Measurements from ENCODE around the gene PRICKLE1.

GRCh38 chr12:42442888-42443287 is 146.7 kb downstream of the PRICKLE1 start:
- TF ChIP-seq CREB1 (CRISPR knock-in tag; IDR thresholded peaks at IDR 0.05; ENCODE audit: low read depth) (no peak), CTCF (conservative IDR thresholded peaks at IDR 0.05; ENCODE audit: low read depth in 2 of 2) (no peak), EZH2 (IDR thresholded peaks at IDR 0.05; ENCODE audit: low read depth, unreplicated experiment) (no peak), POLR2AphosphoS5 (IDR thresholded peaks at IDR 0.05; ENCODE audit: low read depth) (no peak), ZNF462 (CRISPR knock-in tag; IDR thresholded peaks at IDR 0.05) (no peak)
